ENCODE results near the gene PIP5K1A. TPM values are rescaled to one million over a fixed set of nuclear protein-coding genes. Genes with fewer than 3 reads are reported as not detected.

PIP5K1A gene
- total RNA-seq, 1 donor from 2014 or later: 80.3 TPM

DNA sequence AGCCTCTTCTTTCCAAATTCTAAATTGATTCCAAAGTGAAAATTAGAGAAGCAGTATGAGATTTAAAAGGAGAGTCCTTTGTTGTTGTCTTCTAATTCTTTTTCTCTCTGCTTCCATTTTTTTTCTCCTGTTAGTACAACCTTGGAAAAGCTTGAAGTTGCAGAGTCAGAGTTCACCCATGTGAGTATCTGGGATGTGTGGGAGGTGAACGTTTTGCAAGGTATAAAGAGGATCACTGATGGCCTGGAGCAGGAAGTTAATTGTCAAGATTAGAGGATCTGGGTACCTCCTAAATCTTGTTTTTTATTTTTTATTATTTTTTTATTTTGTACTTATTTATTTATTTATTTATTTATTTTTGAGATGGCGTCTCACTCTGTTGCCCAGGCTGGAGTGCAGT lies 48.4 kb downstream of the PIP5K1A start:
- H3K27me3 ChIP-seq: no peaks in the 10 kb centered on the region
- intact Hi-C loops (cut with DNase I): no loop called here
- H3K36me3 ChIP-seq: peaks cover 0 to 68% of the 10 kb centered on the region in 2 donors
- TF ChIP-seq POLR2A (IDR thresholded peaks at IDR 0.05) (no peak), POLR2AphosphoS5 (IDR thresholded peaks at IDR 0.05; ENCODE audit: insufficient read depth in 1 of 2, low read depth in 1 of 2) (no peak)
- TF ChIP-seq, protein P1, sequence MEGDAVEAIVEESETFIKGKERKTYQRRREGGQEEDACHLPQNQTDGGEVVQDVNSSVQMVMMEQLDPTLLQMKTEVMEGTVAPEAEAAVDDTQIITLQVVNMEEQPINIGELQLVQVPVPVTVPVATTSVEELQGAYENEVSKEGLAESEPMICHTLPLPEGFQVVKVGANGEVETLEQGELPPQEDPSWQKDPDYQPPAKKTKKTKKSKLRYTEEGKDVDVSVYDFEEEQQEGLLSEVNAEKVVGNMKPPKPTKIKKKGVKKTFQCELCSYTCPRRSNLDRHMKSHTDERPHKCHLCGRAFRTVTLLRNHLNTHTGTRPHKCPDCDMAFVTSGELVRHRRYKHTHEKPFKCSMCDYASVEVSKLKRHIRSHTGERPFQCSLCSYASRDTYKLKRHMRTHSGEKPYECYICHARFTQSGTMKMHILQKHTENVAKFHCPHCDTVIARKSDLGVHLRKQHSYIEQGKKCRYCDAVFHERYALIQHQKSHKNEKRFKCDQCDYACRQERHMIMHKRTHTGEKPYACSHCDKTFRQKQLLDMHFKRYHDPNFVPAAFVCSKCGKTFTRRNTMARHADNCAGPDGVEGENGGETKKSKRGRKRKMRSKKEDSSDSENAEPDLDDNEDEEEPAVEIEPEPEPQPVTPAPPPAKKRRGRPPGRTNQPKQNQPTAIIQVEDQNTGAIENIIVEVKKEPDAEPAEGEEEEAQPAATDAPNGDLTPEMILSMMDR (IDR thresholded peaks at IDR 0.05): no peak
- no peaks in the 10 kb centered on the region for H3K4me1 ChIP-seq
- H3K27ac ChIP-seq: no peak overlapping the region
- no peaks in the 10 kb centered on the region for H3K9me3 ChIP-seq
- DNase-seq (ENCODE audit: extremely low spot score in 2 of 2): no peak
- no peak overlapping the region for H3K4me3 ChIP-seq

DNA sequence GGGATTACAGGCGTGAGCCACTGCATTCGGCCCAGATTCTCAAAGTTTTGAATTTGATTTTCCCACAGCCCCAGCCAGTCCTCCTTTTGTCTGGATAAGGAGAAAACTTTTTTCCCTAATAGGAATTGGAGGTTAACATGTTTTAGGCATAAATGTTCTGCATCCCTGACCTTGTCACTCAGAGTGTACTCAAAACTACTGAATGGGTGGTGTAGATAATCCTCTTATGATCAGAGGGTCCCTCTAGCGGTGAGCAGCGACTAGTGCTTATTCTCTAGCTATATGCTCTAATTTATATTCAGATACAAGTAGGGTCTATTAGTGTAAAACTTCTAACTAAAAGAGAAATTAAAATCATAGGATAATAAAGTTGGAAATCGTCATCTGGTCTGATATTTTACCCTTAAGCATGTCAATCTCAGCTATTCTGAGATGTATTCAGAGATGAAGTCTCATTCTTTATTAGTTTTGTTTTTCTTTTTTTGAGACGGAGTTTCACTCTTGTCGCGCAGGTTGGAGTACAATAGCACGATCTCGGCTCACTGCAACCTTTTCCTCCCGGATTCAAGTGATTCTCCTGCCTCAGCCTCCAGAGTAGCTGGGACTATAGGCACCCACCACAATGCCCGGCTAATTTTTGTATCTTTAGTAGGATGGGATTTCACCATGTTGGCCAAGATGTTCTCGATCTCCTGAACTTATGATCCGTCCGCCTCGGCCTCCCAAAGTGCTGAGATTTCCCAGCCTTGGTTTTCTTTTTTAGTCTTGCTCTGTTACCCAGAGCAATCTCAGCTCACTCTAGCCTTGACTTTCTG lies 53.5 kb downstream of the PIP5K1A start:
- Histone ChIP-seq H3K27me3 (no peaks in the 10 kb centered on the region), H3K36me3 (peaks cover 0 to 26% of the 10 kb centered on the region in 2 donors), H3K4me1 (peaks cover 16% of the 10 kb centered on the region), H3K27ac (no peak overlapping the region), H3K4me3 (no peak overlapping the region), H3K9me3 (no peaks in the 10 kb centered on the region)
- no peak for DNase-seq (ENCODE audit: extremely low spot score in 2 of 2)
- intact Hi-C loops (cut with DNase I): loop anchor here (2.0 kb wide), 1 partner anchor 53 kb away; the partner anchor contains the start of gene PIP5K1A
- TF ChIP-seq, protein P1 (IDR thresholded peaks at IDR 0.05): peak; percentile 48 to 83 (median 62)
- no peak for TF ChIP-seq POLR2A (IDR thresholded peaks at IDR 0.05)

DNA sequence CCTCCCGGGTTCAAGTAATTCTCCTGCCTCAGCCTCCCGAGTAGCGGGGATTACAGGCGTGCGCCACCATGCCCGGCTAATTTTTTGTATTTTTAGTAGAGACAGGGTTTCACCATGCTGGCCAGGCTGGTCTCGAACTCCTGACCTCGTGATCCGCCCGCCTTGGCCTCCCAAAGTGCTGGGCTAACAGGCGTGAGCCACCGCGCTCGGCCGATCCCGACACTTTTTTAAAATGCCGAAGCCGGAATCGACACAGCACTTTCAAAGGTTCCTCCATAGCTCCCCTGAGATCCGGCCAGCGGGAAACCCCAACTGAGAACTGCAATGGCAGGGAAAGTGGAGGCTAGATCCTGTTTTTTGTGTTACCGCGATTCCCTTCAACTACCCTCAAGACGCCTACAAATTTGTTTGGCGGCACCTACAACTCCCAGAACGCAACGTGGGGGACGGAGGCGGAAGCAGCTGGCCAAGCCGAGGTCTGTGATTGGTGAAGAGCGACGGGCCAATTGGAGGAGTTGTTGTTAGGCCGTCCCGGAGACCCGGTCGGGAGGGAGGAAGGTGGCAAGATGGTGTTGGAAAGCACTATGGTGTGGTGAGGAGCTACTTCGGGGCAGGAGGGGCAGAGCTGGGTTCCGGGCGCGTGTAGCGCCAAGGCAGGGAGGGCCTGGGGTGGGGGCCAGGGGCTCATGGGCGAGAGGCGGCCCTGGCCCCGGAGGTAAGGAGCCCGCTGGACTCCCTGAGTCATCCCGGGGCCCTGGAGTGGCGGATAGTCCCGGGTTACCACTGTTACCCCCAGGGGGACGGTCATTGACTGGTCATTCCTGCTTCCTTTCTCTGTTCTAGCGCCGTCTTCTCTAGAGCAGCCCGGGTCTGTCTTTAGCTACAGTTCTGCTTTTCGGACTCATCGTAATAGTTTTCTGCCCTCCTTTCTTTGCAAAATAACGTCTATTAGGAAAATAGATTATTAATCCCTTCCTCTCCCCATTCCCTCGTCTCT lies 56.2 kb downstream of the PIP5K1A start, which contains the start of gene PSMD4:
Gene PSMD4 (plus strand): TSS at position 518 of the 997 bp plus-strand sequence. CDS start 49 bp downstream, at position 567.
- H3K27ac ChIP-seq: peak within 1 kb of the TSS; percentile 85
- peak; percentile 96 to 98 for DNase-seq (ENCODE audit: extremely low spot score in 2 of 2)
- H3K9me3 ChIP-seq: no peaks in the 10 kb centered on the region
- H3K4me3 ChIP-seq: peak within 1 kb of the TSS; percentile 87 to 96
- intact Hi-C loops (cut with DNase I): no loop called here
- TF ChIP-seq POLR2A (IDR thresholded peaks at IDR 0.05) (peak in 1 of 2 donors; percentile 68), POLR2AphosphoS5 (IDR thresholded peaks at IDR 0.05; ENCODE audit: insufficient read depth in 1 of 2, low read depth in 1 of 2) (peak; percentile 96 to 97)
- TF ChIP-seq, protein P1 (IDR thresholded peaks at IDR 0.05): no peak
- peaks cover 20% of the 10 kb centered on the region for H3K4me1 ChIP-seq
- no peaks in the 10 kb centered on the region for H3K36me3 ChIP-seq
- H3K27me3 ChIP-seq: no peaks in the 10 kb centered on the region

DNA sequence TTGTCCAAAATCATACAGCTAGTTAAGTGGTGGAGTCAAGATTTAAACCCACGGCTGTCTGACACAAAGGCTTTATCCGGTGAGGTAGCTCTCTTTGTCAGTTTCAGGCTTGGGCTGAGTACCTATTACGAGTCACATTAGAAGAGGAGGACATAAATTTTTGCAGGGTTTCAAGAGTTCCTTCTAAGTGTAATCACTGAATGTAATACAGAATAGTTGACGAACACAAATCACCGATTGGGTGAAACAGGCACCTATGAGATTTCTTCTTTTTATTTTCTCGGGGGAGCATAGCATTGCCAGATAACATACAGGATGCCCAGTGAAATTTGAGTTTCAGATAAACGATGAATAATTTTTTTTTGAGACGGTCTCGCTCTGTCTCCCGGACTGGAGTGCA lies 57.0 kb downstream of the PIP5K1A start:
- peak overlapping the region; percentile 85 for H3K27ac ChIP-seq
- peak overlapping the region; percentile 87 to 96 for H3K4me3 ChIP-seq
- intact Hi-C loops (cut with DNase I): no loop called here

More for the DNA sequence above, 57.0 kb downstream of the PIP5K1A start:
- peaks cover 20% of the 10 kb centered on the region for H3K4me1 ChIP-seq
- TF ChIP-seq, protein P1 (IDR thresholded peaks at IDR 0.05): no peak
- TF ChIP-seq POLR2AphosphoS5 (IDR thresholded peaks at IDR 0.05; ENCODE audit: insufficient read depth in 1 of 2, low read depth in 1 of 2) (no peak), POLR2A (IDR thresholded peaks at IDR 0.05) (no peak)
- H3K36me3 ChIP-seq: no peaks in the 10 kb centered on the region
- no peaks in the 10 kb centered on the region for H3K27me3 ChIP-seq
- H3K9me3 ChIP-seq: no peaks in the 10 kb centered on the region
- no peak for DNase-seq (ENCODE audit: extremely low spot score in 2 of 2)

Measured in vagina (tissue), 2 donors.